Measurements from ENCODE around the gene DYNC2I2. TPM values are rescaled to one million over a fixed set of nuclear protein-coding genes. Genes with fewer than 3 reads are reported as not detected.
A peak's percentile ranks its signal among the peaks of the same experiment; 100 is the strongest.

The DYNC2I2 gene
- total and polyA plus RNA-seq, 10 of the 15 experiments (the other 5 are each of a cell fraction or from before 2014, with no cell fraction given) = 0.89 to 118 (median 47.9) TPM

- TF ChIP-seq ZSCAN29 (IDR thresholded peaks at IDR 0.05) (peak; percentile 68; the same call in 1 of the 2 replicates), ZNF274 (IDR thresholded peaks at IDR 0.05; ENCODE audit: insufficient read depth, insufficient read length) (no peak), SUPT20H (IDR thresholded peaks at IDR 0.05; ENCODE audit: borderline replicate concordance, control insufficient read depth, low read depth, low read length) (no peak), ZBTB40 (IDR thresholded peaks at IDR 0.05; ENCODE audit: borderline replicate concordance) (peak; percentile 42; the same call in 1 of the 2 replicates), BCL11A (IDR thresholded peaks at IDR 0.05; ENCODE audit: low read depth, low read length) (0 out of 2 replicates have a peak, but pooled peaks have one; percentile 13), EED (IDR thresholded peaks at IDR 0.05; ENCODE audit: low read depth) (peak; percentile 65; the same call in 1 of the 2 replicates), ZNF207 (IDR thresholded peaks at IDR 0.05; ENCODE audit: borderline replicate concordance) (0 out of 2 replicates have a peak, but pooled peaks have one; percentile 64), SMAD5 (IDR thresholded peaks at IDR 0.05; ENCODE audit: low read depth) (0 out of 2 replicates have a peak, but pooled peaks have one; percentile 12), CREB1 (IDR thresholded peaks at IDR 0.05; ENCODE audit: low read depth) (peak; percentile 62; the same call in 1 of the 2 replicates), KAT2A (conservative IDR thresholded peaks at IDR 0.05; ENCODE audit: control insufficient read depth, low read depth, low read length) (no peak), IKZF2 (IDR thresholded peaks at IDR 0.05) (peak; percentile 85 to 94), SKIL (IDR thresholded peaks at IDR 0.05; ENCODE audit: low read depth, poor library complexity, severe bottlenecking) (peak; percentile 75), JUND (IDR thresholded peaks at IDR 0.05; ENCODE audit: low read depth, low read length) (no peak), NR2F1 (conservative IDR thresholded peaks at IDR 0.05) (peak; percentile 78; the same call in 1 of the 2 replicates), MXI1 (IDR thresholded peaks at IDR 0.05; ENCODE audit: low read depth, low read length) (no peak), SPI1 (IDR thresholded peaks at IDR 0.05; ENCODE audit: borderline replicate concordance, insufficient read depth, low read depth, low read length) (peak; percentile 50; the same call in 1 of the 2 replicates), NBN (IDR thresholded peaks at IDR 0.05) (peak; percentile 93), KDM1A (IDR thresholded peaks at IDR 0.05; ENCODE audit: borderline replicate concordance) (no peak), BCLAF1 (IDR thresholded peaks at IDR 0.05) (peak; percentile 59; the same call in 1 of the 2 replicates)
Measured at GRCh38 chr9:128656416-128657343, at the start of gene DYNC2I2 (continued).

Data from GM12878 (cell line).